NCI-H1417 treated with DMSO at 0.1 percent for 48 hours (cell line): Measurements from ENCODE around the gene FZD8.
"Not testable (repeated sequence)": the region's sequence is repeated elsewhere in the genome, so short reads cannot be mapped to it uniquely, and the experiment has no call there.

Experiments
- DNase-seq: peaks from one replicate; lab custom pipeline; 2025; lab: John Stamatoyannopoulos, UW

The FZD8 gene, protein sequence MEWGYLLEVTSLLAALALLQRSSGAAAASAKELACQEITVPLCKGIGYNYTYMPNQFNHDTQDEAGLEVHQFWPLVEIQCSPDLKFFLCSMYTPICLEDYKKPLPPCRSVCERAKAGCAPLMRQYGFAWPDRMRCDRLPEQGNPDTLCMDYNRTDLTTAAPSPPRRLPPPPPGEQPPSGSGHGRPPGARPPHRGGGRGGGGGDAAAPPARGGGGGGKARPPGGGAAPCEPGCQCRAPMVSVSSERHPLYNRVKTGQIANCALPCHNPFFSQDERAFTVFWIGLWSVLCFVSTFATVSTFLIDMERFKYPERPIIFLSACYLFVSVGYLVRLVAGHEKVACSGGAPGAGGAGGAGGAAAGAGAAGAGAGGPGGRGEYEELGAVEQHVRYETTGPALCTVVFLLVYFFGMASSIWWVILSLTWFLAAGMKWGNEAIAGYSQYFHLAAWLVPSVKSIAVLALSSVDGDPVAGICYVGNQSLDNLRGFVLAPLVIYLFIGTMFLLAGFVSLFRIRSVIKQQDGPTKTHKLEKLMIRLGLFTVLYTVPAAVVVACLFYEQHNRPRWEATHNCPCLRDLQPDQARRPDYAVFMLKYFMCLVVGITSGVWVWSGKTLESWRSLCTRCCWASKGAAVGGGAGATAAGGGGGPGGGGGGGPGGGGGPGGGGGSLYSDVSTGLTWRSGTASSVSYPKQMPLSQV

DNA sequence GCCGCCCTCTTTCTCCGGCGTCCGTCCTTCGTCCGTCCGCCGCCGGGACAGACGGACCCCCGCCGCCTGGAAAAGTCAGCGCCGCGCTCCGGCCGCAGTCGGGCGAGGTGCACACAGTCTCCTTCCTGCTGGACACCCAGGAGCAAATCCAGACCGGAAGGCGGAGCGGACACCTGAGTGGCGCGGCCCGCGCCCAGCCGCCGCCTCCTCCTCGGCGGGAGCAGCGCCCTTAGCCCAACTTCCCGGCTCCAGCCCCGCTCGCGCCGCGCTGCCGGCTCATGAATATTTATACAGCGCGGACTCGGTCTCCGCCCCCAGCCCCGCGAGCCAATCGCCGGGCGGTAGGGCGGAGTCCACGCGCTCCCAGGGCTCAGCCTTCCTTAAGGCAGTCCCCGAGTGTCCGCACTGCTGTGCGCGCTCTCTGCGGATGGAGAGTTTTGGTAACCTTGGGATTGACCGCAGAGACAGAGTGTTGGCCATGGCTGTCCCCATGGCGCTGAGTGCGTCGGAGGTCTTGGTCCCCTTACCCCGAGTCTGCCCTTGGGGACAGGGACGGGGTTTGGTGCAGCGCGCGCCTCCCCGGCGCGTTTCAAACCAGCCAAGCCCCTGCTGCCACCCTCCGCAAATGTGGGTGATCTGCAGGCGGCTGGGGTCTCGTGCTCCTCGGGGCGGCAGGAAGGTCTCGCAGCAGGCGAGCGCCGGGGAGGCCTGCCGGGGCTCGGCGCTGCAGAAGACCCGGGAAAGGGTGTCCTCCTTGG, at the start of gene FZD8:
Gene FZD8 (minus strand): TSS at position 262 of the 758 bp plus-strand sequence. CDS start 867 bp downstream, outside the sequence.
- DNase-seq: no peak

DNA sequence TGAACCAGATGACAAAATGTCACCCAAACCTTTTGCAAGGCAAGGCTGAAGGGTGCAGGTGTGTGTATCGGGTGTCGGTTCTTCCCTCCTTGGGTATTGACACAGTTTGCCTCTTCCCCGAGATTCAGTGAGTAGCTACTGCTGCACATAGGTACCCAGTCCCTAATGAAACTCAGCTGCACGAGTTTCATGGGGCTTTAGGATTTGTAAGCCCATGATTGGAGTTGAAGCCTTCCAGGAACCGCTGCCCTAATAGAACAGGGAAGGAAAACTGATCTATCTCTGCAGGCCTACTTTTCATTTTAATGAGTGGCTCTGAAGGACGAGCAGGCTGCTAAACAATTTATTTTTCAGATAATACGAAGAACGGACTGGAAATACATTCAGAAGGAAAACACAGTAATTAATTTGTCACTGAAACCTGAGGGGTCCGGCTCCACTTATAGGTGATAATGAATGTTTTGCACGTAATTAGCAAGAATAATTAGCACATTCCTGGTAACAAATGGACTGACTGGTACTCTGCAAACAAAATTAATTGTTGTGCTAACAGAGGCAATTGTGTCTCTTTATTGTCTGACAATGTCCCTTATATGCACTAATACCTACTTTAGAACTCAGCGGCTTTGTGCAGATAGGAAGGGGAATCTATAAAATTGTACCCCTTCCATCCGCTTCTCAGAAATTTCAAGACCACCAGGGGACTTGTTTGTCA, 49.6 kb upstream of the FZD8 start:
- no peak for DNase-seq

DNA sequence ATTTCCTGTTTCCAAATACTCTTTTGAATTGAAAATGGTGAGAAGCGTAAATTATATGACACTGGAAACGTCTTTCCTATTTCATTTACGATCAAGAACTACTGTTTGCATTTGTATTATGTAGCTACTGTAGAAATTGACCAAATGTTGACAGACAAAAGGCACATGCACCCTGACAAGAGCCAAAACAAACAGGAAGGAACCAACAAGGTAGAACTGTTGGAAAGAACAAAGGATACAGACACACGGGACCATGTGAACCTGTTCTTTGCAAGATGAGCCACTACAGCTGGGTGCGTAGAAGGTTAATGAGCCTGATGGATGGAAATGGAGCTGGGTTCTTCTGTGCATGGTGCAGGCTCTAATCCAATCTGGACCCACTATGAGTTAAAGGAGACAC, 48.4 kb upstream of the FZD8 start:
- no peak for DNase-seq

DNA sequence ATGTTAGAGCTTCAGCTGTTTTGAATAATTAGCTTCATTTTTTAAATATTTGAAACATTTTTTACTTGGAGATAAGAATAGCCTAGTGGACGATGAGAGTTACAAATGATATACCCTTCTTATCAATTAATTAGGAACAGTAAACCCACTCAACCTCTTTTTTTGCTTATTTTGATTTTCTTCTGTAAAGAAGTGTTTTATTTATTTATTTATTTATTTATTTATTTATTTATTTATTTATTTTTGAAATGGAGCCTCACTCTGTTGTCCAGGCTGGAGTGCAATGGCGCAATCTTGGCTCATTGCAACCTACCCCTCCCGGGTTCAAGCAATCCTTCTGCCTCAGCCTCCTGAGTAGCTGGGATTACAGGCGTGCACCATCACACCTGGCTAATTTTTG, 43.8 kb upstream of the FZD8 start:
- DNase-seq: not testable (repeated sequence)

DNA sequence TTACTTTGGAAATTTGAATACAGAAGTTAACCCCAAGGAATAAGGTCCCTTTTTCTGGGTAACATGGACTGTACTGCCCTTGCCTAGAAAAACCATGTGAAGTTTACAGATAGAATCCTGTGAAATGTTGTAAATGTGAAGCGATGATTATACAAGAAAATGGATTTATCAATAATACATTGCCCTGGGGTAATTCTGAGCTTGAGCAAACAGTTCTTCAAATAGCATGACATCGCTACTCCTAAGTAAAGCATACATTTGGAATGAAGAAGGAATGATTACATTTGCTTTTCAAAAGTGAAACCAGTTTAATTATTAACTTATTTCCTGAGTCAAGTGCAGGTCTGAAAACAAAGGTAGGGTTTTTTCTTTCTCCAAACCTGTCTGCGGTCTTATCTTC, 43.3 kb upstream of the FZD8 start:
- DNase-seq: no peak

DNA sequence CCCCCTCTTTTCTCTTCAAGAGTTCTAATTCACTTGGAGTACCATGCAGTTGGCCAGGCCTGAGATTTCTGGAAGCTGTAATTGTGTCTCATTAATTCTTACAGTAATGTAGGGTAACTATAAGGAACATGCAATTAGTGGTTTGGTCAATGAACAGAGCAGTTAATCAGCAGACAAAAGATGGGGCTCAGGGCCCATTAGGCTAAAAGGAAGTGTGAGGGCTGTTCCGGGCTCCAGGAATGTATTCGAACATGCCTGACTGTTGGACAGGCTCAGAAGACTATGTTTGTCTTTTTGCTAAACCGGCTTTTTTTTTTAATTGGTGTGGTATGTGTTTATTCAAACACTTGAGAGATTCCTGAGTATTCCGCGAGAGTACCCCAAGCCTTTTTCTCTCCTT, 42.5 kb upstream of the FZD8 start:
- DNase-seq: no peak

DNA sequence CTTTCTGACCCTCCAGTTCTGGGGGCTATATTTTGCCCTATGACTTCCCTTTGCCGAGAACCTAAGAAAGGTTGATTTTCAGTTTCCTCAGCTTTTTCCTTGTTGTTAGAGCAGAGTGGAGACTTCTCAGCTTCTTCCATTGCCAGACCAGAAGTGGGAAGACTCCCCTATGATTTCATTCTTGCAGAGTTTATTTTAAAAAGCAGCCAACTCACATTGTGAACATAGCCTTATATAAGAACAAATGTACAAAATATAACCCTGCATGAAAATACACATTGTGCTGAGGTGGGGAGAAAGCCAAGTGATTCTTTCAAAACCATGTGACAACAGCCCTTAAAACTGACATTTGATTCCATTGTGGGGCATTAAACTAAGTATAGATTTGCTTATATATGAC, 33.8 kb upstream of the FZD8 start:
- no peak for DNase-seq

DNA sequence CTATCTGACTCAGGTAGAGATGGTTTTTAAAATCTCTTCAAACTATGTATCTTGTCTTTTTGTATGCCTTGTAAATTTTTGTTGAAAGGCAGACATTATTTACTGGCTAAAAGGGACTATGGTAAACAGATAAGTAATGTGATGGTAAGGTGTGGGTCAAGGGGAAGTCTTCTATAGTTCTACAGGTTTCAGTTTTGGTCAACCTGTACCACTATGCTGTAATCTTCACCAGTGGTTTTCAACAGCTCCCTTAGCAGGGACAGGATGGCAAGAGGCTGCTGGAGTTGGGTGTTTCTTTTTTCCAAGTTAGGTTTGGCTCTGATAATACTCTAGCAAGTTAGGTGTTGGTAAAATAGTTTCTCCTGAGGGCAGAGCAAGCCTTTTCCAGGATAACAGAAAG, 32.7 kb upstream of the FZD8 start:
- no peak for DNase-seq

DNA sequence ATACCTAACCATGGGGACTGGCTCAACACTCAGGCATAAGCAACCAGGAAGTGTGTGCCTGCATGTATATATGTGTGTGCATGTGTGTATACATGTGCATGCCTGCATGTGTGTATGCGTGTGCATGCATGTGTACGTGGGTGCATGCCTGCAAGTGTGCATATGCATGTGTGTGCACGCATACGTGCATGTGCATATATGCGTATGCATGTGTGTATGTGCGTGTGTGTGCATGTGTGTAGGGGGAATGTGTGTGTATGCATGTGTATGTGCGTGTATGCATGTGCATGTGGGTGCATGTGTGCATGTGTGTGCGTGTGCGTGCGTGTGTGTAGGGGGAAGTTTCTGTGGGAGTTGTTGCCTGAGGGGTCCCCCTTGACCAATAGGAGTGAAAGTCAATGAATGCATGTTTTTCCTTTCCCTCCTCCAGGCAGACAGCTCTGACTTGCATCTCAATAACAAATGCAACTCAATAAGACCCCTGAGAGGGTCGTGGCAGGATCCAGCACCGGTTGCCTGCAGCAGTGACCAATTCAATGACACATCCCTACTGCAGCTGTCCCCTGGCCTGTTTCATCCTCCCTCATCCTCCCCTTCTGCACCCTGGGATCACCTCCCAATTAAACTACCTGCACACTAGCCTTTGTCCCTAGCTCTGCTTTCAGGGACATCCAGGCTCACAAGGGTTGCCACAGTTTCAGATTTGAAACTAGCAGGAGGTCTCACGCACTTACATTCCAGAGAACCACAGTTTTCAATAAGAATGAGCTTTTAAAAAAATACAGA, 27.0 kb upstream of the FZD8 start:
- DNase-seq: no peak

DNA sequence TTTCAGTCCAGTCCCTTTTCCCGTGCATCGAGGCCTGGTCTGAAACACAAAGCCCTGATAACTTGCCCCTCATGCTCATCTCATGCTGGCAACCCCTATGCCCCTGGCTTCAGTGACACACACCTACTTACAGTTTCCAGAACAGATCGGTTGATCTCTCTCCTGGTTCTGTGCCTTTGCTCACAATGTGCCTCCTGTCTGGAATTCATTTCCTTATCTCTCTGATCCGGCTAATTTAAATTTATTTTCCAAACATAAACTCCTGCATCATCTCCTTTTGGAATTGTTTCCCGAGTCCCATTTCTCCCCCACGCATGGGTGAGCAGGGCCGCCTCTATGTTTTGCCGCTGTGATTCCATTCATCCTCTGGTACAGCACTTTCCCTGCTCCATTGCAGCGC, 25.9 kb upstream of the FZD8 start:
- DNase-seq: no peak

DNA sequence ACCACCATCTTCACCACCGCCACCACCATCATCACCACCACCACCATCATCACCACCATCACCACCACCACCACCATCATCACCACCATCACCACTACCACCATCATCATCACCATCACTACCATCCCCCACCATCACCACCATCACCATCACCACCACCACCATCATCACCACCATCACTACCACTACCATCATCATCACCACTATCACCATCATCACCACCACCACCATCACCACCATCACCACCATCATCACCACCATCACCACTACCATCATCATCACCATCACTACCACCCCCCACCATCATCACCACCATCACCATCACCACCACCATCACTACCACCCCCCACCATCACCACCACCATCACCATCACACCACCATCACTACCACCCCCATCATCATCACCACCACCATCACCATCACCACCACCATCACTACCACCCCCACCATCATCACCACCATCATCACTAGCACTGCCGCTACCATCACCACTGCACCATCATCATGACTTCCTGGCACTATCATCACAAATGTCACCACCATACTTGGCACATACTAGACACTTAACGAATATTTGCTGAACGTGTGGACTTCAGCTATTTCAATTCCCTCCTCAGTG, 25.3 kb upstream of the FZD8 start:
- DNase-seq: no peak

DNA sequence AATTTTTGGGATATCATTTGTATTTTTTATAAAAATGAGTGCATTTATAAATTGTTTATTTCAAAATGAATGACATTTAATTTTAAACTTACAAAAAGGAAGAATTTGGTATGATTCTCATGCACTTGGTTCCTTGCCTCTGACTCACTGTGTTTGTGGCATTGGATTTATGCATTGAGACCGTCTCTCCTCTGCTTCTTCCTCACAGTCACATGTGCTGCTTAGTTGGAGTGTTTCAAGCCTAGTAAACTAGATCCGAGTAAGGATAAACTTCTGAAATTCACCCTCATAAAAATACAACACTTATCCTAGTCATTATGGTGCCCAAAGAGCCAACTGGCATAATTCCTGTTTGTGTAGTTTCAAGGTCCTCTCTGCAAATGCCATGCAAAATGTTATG, 19.1 kb upstream of the FZD8 start:
- no peak for DNase-seq

DNA sequence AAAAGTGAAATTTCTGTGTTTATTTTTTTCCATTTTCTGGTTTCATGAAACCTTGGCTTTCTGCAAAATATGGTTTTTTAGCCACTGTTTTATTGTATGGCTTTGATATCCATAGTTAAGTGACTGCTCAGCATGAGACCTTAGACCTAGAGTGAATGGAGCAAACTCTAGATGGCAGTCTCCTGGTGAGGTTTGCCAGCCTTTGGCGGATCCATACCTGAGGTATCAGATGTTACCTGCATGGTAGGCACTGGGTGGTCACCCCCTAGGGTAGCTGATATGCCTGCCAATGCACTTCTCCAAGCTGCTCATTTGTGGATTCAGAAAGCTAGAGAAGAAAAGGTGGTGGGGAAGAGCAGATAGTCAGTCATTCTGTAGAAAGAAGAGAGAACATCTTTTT, 17.4 kb upstream of the FZD8 start:
- DNase-seq: no peak

DNA sequence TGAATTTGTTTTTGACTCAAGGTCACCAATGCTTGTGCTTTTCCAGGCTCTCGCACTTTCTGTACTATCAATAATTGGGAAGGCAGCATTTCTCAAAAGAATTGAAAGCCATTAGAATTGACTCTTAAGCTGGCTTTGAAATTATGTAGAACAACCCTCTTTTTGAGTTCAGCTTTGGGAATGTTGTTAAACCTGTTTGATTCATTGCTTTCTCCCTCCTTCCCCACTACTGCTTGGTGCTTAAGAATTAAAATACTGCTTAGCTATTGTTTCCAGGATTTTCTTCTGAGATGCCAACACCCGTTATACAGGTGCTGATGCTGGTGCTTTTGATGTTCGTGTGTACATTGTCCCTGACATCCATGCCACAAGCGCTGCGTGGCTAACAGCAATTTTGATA, 15.5 kb upstream of the FZD8 start:
- DNase-seq: no peak

DNA sequence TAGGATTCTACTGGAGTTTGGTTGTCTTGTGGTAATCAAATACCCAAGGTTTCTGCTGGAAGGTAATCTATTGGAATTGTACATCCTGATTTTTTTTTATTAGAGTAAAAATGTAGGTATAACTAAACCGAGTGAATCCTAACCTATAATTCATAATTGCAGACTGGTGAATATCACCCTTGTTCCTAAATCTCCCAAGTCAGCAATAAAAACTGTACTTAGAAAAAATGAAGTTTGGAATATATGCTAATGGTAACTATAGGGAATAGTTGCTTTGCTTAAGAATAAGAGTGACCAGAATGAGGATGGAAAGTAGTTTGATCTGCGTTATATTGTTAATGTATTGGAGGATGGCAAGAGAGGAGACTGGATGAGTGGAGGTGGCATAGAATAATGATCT, 10.7 kb upstream of the FZD8 start:
- no peak for DNase-seq

DNA sequence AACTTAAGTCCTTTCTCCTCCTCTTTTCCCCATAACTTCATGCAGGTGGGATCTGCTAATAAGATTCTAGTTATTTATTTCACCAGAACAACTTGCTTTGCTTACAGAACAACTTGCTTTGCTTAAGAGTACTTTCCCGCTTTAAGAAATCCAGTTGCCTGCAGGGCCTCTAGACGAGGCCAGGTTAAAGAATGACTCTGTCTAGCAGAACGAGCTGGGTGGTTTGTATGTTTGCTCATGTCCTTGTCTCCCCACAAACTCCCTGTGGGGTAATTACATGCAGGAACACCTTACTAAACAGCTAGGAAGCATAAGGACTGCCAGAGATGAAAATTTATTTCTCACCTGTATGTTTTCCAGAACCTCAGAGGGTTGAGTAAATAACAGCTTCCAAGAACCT, 8.8 kb upstream of the FZD8 start:
- no peak for DNase-seq

DNA sequence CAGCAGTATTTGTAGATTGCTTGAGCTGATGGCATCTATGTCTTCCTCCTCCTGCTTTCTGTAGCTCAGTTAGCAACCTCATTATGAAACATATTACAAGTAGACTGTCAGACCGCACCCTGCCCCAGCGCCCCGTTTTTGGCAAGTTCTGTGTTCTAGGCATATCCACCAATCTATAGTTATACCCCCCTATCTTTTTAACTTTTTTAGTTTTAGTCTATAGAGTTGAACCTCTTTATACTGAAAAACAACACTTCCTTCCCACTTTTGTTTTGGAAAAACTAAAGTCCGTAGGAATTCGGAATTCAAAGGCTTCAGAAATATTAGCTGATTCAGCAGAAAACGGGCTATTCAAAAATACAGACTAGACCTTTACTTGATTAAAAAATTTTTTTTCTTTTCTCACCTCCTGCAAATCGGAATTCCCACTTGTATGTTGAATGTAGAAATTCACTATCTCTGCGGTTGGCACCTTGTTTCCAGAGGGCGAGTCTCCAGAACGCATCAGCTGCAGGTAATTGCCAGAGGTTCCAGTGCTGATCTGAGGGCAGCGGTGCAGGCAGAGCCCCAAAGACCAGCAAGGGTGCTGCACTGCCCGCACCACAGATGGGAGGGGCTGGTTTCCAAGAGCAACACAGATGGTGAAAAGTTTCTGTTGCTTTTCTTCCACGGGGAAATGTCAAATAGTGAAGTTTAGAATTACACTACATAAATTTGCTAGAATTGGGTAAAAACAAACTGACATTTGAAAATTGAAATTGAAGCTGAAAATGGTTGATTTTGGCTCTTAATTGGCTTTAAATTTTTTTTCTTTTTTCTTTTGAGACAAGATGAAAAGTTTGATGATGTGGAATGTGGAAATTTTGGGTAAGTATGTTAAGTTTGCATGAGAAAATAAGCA, 2.2 kb upstream of the FZD8 start:
- DNase-seq: no peak

DNA sequence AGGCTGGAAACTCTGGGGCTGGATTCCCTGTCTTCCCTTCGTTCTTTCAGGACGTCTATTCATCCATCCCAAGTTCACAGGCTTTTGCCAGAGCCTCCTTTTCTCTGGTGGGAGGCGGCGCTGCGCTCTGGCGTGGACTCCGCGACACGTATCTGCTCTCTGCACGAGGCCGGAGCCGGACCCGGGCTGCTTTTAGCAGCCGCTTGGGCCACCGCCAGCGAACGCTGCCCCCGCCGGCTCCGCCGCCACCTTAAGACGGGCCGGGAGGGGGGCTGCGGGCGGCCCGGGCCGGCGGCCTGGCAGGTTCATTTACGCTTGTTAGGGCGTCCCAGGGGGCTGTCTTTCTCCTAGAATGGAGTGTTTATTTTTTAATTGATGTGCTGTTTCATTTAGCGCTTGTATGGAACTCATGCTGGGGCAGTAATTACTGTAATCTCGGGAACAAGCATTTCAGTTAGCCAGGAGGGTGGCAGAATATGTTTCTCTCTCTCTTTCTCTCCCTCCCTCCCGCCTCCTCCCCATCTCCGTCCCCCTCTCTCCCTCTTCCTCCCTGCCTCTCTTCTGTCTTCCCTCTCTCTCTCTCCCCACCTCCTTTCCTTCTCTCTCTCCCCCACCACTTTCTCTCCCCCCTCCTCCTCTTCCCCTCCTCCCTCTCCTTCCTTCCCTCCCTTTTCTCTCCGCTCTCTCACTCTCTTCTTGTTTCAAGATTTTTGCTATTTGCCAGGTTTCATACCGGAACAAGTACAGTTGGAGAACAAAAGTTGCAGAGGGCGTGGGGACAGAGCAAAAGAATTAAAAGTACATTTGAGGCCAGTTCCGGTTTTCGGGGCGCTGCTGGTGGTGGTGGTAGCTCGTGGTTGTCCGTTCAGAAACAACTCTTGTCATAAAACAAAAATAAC, 1.3 kb upstream of the FZD8 start:
- peak; percentile 34 for DNase-seq

DNA sequence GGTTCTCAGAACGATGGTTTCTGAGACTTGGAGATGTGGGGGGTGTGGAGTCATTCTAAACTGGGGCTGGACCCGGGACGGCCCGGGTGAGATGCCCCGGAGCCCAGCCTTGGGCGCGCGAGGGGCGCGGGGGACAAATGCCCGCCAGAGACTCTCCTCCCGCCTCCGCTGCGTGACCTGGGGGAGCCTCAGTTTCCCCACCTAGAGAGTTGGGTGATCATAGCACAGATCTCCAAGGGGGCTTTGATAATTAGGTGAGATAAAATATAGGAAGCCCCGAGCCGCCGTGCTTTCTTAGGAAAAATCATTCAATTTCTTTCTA, 658 bp upstream of the FZD8 start:
- DNase-seq: no peak
